ENCODE results near the gene ADAMTSL1.
"Not testable (repeated sequence)": the region's sequence is repeated elsewhere in the genome, so short reads cannot be mapped to it uniquely, and the experiment has no call there.

ADAMTSL1 gene

GRCh38 chr9:18905883-18906629, 432.1 kb downstream of the ADAMTSL1 start:
- DNase-seq (ENCODE audit: low read depth in 2 of 2) = no peak

- DNase-seq (ENCODE audit: low read depth in 2 of 2) = no peak
These were observed 432.9 kb downstream of the ADAMTSL1 start for GRCh38 chr9:18906656-18907395.

GRCh38 chr9:18907927-18908625, 434.1 kb downstream of the ADAMTSL1 start:
- no peak for DNase-seq (ENCODE audit: low read depth in 2 of 2)

GRCh38 chr9:18909140-18910018, 435.4 kb downstream of the ADAMTSL1 start:
- DNase-seq (ENCODE audit: low read depth in 2 of 2) = no peak

- no peak for DNase-seq (ENCODE audit: low read depth in 2 of 2)
These were observed 436.5 kb downstream of the ADAMTSL1 start for GRCh38 chr9:18910435-18910834.

GRCh38 chr9:18910916-18911315, 437.0 kb downstream of the ADAMTSL1 start:
- DNase-seq (ENCODE audit: low read depth in 2 of 2) = no peak

- DNase-seq (ENCODE audit: low read depth in 2 of 2) = no peak
These were observed 437.9 kb downstream of the ADAMTSL1 start for GRCh38 chr9:18911714-18912342.

- DNase-seq (ENCODE audit: low read depth in 2 of 2) = no peak
These were observed 446.5 kb downstream of the ADAMTSL1 start for GRCh38 chr9:18920141-18921084.

- no peak for DNase-seq (ENCODE audit: low read depth in 2 of 2)
These were observed 447.6 kb downstream of the ADAMTSL1 start for GRCh38 chr9:18921366-18922075.

GRCh38 chr9:18922161-18922885, 448.4 kb downstream of the ADAMTSL1 start:
- DNase-seq (ENCODE audit: low read depth in 2 of 2) = no peak

- DNase-seq (ENCODE audit: low read depth in 2 of 2) = no peak
These were observed 449.2 kb downstream of the ADAMTSL1 start for GRCh38 chr9:18923167-18923566.

- DNase-seq (ENCODE audit: low read depth in 2 of 2) = no peak
These were observed 449.9 kb downstream of the ADAMTSL1 start for GRCh38 chr9:18923671-18924430.

GRCh38 chr9:18925880-18926279, 451.9 kb downstream of the ADAMTSL1 start:
- DNase-seq (ENCODE audit: low read depth in 2 of 2) = no peak

GRCh38 chr9:18926513-18926912, 452.6 kb downstream of the ADAMTSL1 start:
- DNase-seq (ENCODE audit: low read depth in 2 of 2) = no peak

- no peak for DNase-seq (ENCODE audit: low read depth in 2 of 2)
These were observed 454.8 kb downstream of the ADAMTSL1 start for GRCh38 chr9:18928711-18929110.

GRCh38 chr9:18930611-18931010, 456.7 kb downstream of the ADAMTSL1 start:
- DNase-seq (ENCODE audit: low read depth in 2 of 2) = not testable (repeated sequence)

GRCh38 chr9:18935541-18935940, 461.6 kb downstream of the ADAMTSL1 start:
- no peak for DNase-seq (ENCODE audit: low read depth in 2 of 2)

Data from stimulated activated CD8-positive, alpha-beta memory T cell treated with anti-CD3 and anti-CD28 coated beads, Interleukin-2, amount 100 ng/mL, for 1 hour (primary cell).